Smooth muscle cell (in vitro differentiated cells): Measurements from ENCODE around the gene SLC30A3. TPM values are rescaled to one million over a fixed set of nuclear protein-coding genes. Genes with fewer than 3 reads are reported as not detected.

Experiments used
- DNase-seq: peaks from one replicate; lab custom pipeline; 2025; ENCODE audit not compliant: unreplicated experiment; lab: John Stamatoyannopoulos, UW
- H2AFZ ChIP-seq: fragments of 200-600 bp; sonication (generic); 2 replicates; pipeline ENCODE4 v1.6.0; 2016; ENCODE audit warnings: antibody characterized with exemption, low read depth, mild to moderate bottlenecking
- H3F3A ChIP-seq: fragments of 200-600 bp; sonication (generic); 2 replicates; pipeline ENCODE4 v1.6.0; 2017; ENCODE audit warnings: antibody characterized with exemption, low read depth
- H3K27ac ChIP-seq: fragments of 200-600 bp; sonication (generic); 2 replicates; pipeline ENCODE4 v1.5.1; 2016; ENCODE audit warnings: low read depth, mild to moderate bottlenecking
- H3K27me3 ChIP-seq: fragments of 200-600 bp; sonication (generic); 2 replicates; pipeline ENCODE4 v1.6.1; 2016; ENCODE audit warnings: low read depth, mild to moderate bottlenecking
- H3K36me3 ChIP-seq: fragments of 200-600 bp; sonication (generic); 2 replicates; pipeline ENCODE4 v1.5.1; 2016; ENCODE audit warnings: low read depth
- H3K4me1 ChIP-seq: fragments of 200-600 bp; sonication (generic); 2 replicates; pipeline ENCODE4 v1.5.1; 2016; ENCODE audit warnings: low read depth
- H3K4me2 ChIP-seq: fragments of 200-600 bp; sonication (generic); 2 replicates; pipeline ENCODE4 v1.6.0; 2016; ENCODE audit warnings: mild to moderate bottlenecking
- H3K4me3 ChIP-seq: fragments of 200-600 bp; sonication (generic); 2 replicates; pipeline ENCODE4 v1.5.1; 2016; ENCODE audit warnings: mild to moderate bottlenecking
- H3K79me2 ChIP-seq: fragments of 200-600 bp; sonication (generic); 2 replicates; pipeline ENCODE4 v1.6.0; 2016; ENCODE audit warnings: low read depth, mild to moderate bottlenecking
- H3K9ac ChIP-seq: fragments of 200-600 bp; sonication (generic); 2 replicates; pipeline ENCODE4 v1.6.0; 2016; ENCODE audit warnings: low read depth
- H3K9me3 ChIP-seq: fragments of 200-600 bp; sonication (generic); replicated peaks from 2 replicates; pipeline ENCODE4 v1.5.1; 2016; ENCODE audit warnings: low read depth
- H4K20me1 ChIP-seq: fragments of 200-600 bp; sonication (generic); 2 replicates; pipeline ENCODE4 v1.6.0; 2016; ENCODE audit warnings: low read depth
- CTCF ChIP-seq: fragments of 200-600 bp; sonication (generic); IDR thresholded peaks from 2 replicates; pipeline ENCODE4 v1.5.1; 2017; ENCODE audit warnings: borderline replicate concordance, mild to moderate bottlenecking, antibody characterized with exemption; ENCODE audit not compliant: insufficient read depth, poor library complexity, severe bottlenecking
- WGBS: methylation state at CpG from one replicate; pipeline ENCODE4 v1.1.7; 2016; ENCODE audit warnings: low lambda C conversion rate; 5-methylcytosine and 5-hydroxymethylcytosine counted together
- polyA plus RNA-seq: library from polyadenylated mRNA; unstranded; fragments of >200 nt; fragmentation: Nextera tagmentation; extraction: Ambion mirVana; gene quantifications from 2 replicates; pipeline ENCODE4 v1.2.1, GENCODE V29; 2016
- total RNA-seq: library from RNA; depleted of rRNA; stranded (reverse); fragments of >200 nt; gene quantifications from 2 replicates; pipeline ENCODE4 v1.2.3, GENCODE V29; 2014

SLC30A3 gene
- total and polyA plus RNA-seq, 2 experiments from 2014 or later = 0.17 TPM; not detected in 1

- H3K9me3 ChIP-seq = no peaks in the 10 kb centered on the region
- DNase-seq = no peak
- no peaks in the 10 kb centered on the region for H3K27me3 ChIP-seq
- H3K27ac ChIP-seq = no peak overlapping the region
- H3K4me1 ChIP-seq = no peaks in the 10 kb centered on the region
- peaks cover 5% of the 10 kb centered on the region for H3K36me3 ChIP-seq
- H3K4me3 ChIP-seq = no peak overlapping the region
- no peak overlapping the region for H2AFZ ChIP-seq
- H3K9ac ChIP-seq = no peak overlapping the region
- no peaks in the 10 kb centered on the region for H3F3A ChIP-seq
- no peaks in the 10 kb centered on the region for H4K20me1 ChIP-seq
- 95% methylated on average over 9 of the region's 9 CpGs for WGBS
- no peak overlapping the region for H3K4me2 ChIP-seq
- no peak for TF ChIP-seq CTCF
- no peaks in the 10 kb centered on the region for H3K79me2 ChIP-seq
Measured at GRCh38 chr2:27240406-27240805, 22.4 kb downstream of the SLC30A3 start.

GRCh38 chr2:27238976-27239375 is 23.9 kb downstream of the SLC30A3 start:
- Histone ChIP-seq H3K27me3 (no peaks in the 10 kb centered on the region), H4K20me1 (no peaks in the 10 kb centered on the region), H3K27ac (no peak overlapping the region), H3K36me3 (peaks cover under 1% of the 10 kb centered on the region), H3F3A (no peaks in the 10 kb centered on the region), H3K4me3 (no peak overlapping the region), H3K4me2 (no peak overlapping the region), H3K4me1 (no peaks in the 10 kb centered on the region), H2AFZ (no peak overlapping the region), H3K79me2 (no peaks in the 10 kb centered on the region), H3K9ac (no peak overlapping the region), H3K9me3 (no peaks in the 10 kb centered on the region)
- no peak for TF ChIP-seq CTCF
- no peak for DNase-seq
- 96% methylated on average over 8 of the region's 8 CpGs for WGBS

- Histone ChIP-seq H3K4me3 (no peak overlapping the region), H4K20me1 (no peaks in the 10 kb centered on the region), H3K79me2 (no peaks in the 10 kb centered on the region), H2AFZ (no peak overlapping the region), H3K27ac (no peak overlapping the region), H3K4me1 (no peaks in the 10 kb centered on the region), H3K4me2 (no peak overlapping the region), H3K9ac (no peak overlapping the region), H3K9me3 (no peaks in the 10 kb centered on the region), H3F3A (no peaks in the 10 kb centered on the region), H3K27me3 (no peaks in the 10 kb centered on the region), H3K36me3 (peaks cover 1% of the 10 kb centered on the region)
- over 99% methylated on average over 15 of the region's 15 CpGs for WGBS
- DNase-seq = no peak
- no peak for TF ChIP-seq CTCF
Measured at GRCh38 chr2:27237341-27237945, 25.4 kb downstream of the SLC30A3 start.

GRCh38 chr2:27236626-27237025 is 26.2 kb downstream of the SLC30A3 start:
- no peak overlapping the region for H3K27ac ChIP-seq

More at GRCh38 chr2:27236626-27237025, 26.2 kb downstream of the SLC30A3 start:
- TF ChIP-seq CTCF = no peak
- Histone ChIP-seq H3K4me1 (no peaks in the 10 kb centered on the region), H3K79me2 (no peaks in the 10 kb centered on the region), H3K4me3 (no peak overlapping the region), H3K4me2 (no peak overlapping the region), H3K36me3 (peaks cover 4% of the 10 kb centered on the region), H3F3A (no peaks in the 10 kb centered on the region), H3K9me3 (no peaks in the 10 kb centered on the region), H3K27me3 (no peaks in the 10 kb centered on the region), H3K9ac (no peak overlapping the region), H4K20me1 (no peaks in the 10 kb centered on the region), H2AFZ (no peak overlapping the region)
- 98% methylated on average over 3 of the region's 3 CpGs for WGBS
- DNase-seq = no peak
